ENCODE measurements around the gene ZNF536.
"Not testable (repeated sequence)": the region's sequence is repeated elsewhere in the genome, so short reads cannot be mapped to it uniquely, and the experiment has no call there.

ZNF536 gene

DNA sequence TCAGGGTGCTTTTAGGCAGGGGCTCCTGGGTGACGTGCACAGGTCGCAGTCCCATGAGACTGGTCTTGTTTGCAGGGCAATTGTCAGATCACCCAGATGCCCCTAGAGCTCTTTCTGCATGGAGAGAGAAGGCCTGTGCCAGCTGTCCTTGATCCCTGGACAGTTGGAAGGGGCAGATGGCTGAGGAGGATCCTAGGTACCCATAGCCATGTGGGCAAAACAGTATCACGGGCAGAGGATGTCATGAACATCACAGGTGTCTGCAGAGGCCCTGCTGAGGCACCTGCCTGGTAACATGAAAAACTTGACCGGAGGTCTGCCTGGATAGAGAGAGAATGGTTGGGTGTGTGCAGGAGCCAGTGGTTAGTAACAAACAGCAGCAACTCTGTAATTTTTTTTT is 99.3 kb downstream of the ZNF536 start:
- in situ Hi-C loops (cut with MboI; ENCODE audit: low sequenced_read_pairs), result no loop called here

DNA sequence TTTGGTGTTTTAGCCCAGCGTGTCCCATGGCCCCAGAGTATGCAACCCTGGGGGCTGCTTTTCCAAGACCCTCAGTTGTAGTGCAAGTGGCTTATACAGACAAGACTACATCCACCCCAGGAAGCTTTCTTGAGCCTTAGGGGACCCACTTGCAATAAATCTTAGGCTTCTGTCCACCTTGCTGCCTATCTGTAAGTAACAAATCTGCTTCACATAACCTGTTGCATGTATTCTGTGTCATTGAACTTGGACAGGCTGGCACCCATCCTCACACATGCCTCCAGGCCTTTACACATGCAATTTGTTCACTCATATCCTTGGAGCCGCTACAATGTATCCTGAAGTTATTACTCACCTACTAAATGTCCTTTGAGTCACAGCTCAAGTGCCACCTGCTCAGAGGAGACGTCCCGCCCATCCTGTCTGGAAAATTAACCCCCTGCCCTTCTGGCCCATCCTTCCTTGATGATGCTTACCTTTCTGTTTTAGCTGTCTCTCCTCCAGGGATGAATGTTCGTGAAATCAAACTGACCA is 101.2 kb downstream of the ZNF536 start:
- in situ Hi-C loops (cut with MboI; ENCODE audit: low sequenced_read_pairs), result no loop called here

DNA sequence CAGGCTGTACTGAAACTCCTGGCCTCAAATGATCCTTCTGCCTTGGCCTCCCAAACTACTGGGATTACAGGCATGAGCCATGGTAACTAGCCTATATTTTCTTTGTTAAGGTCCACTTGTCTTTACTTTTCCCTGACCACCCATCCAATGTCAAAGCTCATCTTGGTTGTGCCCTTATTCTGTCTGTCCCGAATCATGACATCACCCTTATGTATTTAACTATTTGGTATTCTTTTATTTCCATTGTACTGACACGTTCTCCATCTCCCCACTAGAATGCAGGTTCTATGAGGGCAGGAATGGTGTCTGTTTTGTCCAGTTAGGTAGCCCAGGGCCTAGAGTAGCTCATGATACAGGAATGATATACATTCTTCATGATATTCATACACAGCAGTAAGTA is 104.8 kb downstream of the ZNF536 start:
- in situ Hi-C loops (cut with MboI; ENCODE audit: low sequenced_read_pairs), result no loop called here

DNA sequence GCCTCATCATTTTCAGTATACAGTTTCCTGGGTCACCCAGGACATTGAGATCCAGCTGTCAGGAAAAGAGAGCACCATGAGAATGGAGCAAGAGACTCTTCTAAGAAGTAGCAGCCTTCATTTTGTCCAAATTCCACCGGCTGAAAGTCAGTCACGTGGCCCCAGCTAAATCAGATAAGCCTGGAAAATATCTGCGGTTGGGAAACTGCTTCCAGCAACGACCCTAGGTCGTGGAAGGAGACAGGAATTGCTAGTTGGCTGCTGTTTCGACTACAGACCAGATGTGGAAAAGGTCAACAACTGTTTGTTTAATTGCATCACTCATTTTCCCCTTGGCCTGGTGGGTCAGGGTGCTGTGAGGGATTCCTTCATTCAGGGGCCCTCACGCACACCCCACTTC is 107.0 kb downstream of the ZNF536 start:
- in situ Hi-C loops (cut with MboI; ENCODE audit: low sequenced_read_pairs), result no loop called here

DNA sequence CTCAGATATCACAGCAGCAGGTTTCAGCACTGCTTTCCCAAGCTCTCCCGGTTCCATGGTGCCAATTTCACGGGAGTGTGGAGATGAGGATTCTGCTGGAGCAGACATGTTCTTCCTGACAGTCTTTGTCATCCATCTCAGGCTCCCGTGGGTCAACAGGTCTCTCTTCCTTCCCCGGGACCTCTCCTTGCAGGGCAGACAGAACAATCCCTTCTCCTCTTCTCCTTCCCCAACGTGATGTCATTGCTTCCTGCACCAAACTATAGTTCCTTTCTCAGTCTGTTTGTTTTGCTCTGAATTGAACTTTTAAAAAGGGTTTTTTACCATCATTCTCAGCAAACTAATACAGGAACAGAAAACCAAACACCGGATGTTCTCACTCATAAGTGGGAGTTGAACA is 107.9 kb downstream of the ZNF536 start:
- in situ Hi-C loops (cut with MboI; ENCODE audit: low sequenced_read_pairs), result no loop called here

DNA sequence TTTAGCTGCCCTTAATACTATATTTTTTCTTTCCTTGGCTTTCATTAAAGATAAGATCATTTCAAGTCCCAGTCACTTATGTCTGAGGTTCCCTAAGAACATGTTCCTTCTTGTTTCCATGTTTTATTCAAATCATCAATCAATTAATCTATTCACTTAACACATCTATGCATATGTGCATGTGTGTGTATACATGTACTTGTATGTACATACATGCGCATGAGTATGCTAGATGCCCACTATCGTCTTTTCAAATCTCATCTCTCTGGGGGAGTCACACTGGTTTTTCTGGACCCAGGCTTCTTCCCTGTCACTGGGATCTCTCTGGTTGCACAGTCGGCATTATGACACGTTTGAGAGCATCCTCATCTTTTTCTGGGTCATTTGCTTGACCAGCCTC is 108.9 kb downstream of the ZNF536 start:
- in situ Hi-C loops (cut with MboI; ENCODE audit: low sequenced_read_pairs), result no loop called here

- in situ Hi-C loops (cut with MboI; ENCODE audit: low sequenced_read_pairs), result no loop called here
These were observed 109.6 kb downstream of the ZNF536 start for GRCh38 chr19:30481823-30482222.

GRCh38 chr19:30482956-30483355 is 110.8 kb downstream of the ZNF536 start:
- in situ Hi-C loops (cut with MboI; ENCODE audit: low sequenced_read_pairs), result no loop called here

DNA sequence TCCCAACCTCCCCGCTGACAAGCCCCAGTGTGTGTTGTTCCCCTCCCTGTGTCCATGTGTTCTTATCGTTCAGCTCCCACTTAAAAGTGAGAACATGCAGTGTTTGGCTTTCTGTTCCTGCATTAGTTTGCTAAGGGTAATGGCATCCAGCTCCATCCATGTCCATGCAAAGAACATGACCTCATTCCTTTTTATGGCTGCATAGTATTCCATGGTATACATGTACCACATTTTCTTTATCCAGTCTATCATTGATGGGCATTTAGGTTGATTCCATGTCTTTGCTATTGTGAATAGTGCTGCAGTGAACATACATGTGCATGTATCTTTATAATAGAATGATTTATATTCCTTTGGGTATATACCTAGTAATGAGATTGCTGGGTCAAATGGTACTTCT is 114.1 kb downstream of the ZNF536 start:
- in situ Hi-C loops (cut with MboI; ENCODE audit: low sequenced_read_pairs), result not testable (repeated sequence)

DNA sequence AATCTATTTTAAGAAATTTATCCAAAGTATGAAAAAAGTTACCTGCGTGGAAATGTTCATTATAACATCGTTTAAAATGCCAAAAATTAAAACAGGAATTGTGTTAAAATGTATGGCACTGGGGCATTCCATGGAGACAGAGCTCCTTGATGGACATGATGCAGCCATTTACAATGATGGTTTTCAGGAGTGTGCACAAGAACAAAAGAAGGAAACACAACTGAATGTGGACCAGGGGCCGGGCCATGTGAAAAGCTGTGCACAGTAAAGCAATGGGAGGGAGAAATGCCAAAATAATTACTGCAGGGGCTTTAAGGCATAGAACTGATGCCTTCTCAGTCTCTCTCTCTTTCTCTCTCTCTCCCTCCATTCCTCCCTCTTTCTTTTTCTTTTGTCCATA is 115.0 kb downstream of the ZNF536 start:
- in situ Hi-C loops (cut with MboI; ENCODE audit: low sequenced_read_pairs), result no loop called here

DNA sequence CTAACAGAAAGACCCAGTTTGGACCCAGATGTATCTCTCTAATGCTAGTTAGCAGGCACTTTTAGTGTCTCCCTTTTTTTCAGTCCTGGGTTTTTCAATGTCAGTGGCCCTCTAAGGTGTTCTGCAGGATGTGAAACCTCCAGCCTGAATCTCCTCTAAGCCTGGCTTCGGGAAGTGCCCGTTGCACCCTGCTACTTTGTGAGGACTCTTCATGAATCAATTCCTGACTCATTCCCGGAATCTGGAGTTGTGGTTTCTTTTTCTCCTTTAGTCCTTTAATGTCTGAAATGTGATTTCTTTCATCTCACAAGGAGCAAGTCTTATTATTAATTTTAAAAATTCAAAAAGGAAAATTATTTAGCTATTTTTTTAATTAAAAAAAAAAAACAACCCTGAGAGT is 116.0 kb downstream of the ZNF536 start:
- in situ Hi-C loops (cut with MboI; ENCODE audit: low sequenced_read_pairs), result no loop called here

DNA sequence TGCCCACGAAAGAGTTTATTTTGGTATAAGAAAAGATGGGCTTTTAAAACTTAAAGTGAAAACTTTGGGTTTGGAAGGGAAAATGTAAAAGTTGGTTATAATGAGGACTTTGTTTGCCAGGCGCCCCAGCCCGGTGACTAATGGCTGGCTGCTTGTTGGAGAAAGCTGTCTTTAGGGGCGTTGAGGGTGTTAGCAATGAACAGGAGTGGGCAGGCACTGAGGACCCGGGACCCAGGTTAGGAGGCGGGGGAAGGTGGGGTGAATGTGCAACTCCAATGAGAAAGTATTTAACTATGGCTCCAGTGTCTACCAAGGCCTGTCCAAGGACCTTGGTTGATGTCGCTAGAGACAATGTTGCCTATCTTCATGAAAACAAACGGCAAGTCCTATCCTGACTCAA is 118.6 kb downstream of the ZNF536 start:
- in situ Hi-C loops (cut with MboI; ENCODE audit: low sequenced_read_pairs), result no loop called here

DNA sequence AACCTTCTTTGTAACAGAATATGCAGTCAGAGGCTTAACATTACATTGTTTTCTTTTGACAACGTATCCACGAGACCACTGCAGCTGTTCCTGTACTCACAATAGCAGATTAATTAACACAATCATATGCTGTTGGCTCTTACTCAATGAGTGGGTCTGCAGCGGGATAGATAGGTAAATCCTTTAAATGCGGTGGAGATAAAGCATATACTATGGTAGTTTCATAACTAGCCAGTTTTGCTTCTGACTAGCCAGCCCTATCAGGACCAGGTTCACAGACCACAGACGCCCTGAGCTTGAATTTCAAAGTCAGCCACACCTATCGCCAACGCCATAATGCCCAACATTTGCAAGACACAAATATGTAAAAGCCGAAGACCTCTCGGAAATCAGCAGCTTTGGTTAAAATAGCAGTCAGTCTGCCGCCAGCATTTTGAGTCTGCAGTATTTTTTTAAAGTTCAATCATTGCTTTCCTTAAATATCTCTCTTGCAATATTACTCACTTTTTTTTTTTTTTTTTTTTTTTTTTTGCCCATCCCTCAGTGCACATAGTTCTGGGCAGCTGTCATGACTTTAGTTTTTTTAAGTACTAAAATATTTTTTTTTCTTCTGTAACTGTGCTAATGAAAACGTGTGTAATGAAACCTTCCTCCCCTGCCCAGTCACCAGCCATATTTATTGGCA is 120.5 kb downstream of the ZNF536 start:
- in situ Hi-C loops (cut with MboI; ENCODE audit: low sequenced_read_pairs), result no loop called here

DNA sequence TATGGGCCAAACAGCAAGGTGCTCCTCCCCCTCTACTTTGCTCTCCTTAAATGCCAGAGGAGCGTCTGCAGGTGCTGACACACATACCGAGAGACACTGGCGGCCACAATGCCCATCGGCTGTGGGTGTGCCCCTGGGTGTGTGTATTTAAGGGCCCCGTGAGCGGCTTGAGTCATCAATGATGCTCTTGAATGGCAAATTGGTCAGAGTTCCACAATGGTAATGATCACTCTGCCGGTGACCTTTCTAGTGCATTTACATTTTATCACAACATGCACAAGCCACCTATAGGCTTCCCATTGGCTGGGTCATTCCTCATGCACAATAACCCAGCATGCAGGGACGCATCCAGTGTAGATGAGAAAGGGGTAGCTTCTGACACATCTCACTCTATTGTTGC is 124.8 kb downstream of the ZNF536 start:
- in situ Hi-C loops (cut with MboI; ENCODE audit: low sequenced_read_pairs), result no loop called here

- in situ Hi-C loops (cut with MboI; ENCODE audit: low sequenced_read_pairs), result not testable (repeated sequence)
These were observed 125.9 kb downstream of the ZNF536 start for GRCh38 chr19:30498085-30498484.

GRCh38 chr19:30498707-30499106 is 126.5 kb downstream of the ZNF536 start:
- in situ Hi-C loops (cut with MboI; ENCODE audit: low sequenced_read_pairs), result no loop called here

DNA sequence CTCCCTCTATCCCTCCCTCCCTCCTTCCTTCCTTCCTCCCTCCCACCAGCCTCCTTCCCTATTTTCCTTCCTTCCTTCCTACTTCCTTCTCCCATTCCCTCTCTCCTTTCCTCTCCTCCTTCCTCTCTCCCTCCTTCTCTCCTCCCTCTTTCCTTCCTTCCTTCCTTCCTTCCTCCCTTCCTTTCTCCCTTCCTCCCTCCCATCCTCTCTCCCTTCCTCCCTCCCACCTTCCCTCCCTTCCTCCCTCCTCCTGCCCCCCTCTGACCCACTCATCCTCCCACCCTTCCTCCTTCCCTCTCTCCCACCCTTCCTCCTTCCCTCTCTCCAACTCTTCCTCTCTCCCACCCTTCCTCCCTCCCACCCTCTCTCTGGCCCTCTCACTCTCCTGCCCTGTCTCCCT is 132.1 kb downstream of the ZNF536 start:
- in situ Hi-C loops (cut with MboI; ENCODE audit: low sequenced_read_pairs), result no loop called here

DNA sequence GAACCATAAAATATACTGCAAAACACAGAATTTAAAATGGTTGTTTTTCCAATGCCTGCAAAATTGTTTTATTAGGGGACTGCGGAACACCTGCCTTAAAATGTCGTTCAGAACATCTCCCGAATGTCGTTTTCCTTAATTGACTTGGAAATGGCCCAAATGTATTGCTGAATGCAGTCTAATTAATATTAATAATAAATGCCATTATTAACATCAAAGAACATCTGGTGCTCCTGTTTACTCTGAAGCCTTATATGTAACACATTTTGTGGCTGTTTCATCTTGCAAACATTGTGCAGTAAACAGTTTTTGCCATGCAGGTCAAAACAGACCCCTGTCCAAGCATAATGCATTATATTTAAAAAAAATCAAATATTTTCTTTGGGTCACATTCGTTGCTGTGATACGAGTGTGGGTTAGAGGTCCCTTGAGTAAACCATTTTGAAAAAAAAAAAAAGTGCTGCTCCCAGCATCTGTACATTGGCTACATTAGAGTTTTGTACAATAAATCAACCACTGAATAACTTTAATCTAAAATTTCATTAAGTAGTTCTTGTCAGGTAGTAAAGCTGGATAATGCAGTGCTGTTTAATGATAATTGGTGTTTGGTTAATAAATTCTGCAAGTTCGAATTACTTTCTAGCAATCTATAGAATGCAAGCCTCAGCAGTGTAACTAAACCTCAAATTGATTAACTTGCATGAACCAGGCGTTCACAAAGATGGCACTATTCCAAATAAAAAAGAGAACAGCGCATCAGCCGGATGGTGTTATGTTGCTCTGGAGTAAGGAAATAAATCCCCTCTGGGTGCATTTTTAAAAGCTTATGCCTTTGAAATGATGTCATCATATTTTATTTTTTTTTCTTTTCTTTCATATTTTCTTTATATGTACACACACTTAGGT is 140.2 kb downstream of the ZNF536 start:
- in situ Hi-C loops (cut with MboI; ENCODE audit: low sequenced_read_pairs), result no loop called here

- in situ Hi-C loops (cut with MboI; ENCODE audit: low sequenced_read_pairs), result no loop called here
These were observed 140.9 kb downstream of the ZNF536 start for GRCh38 chr19:30513082-30513411.

DNA sequence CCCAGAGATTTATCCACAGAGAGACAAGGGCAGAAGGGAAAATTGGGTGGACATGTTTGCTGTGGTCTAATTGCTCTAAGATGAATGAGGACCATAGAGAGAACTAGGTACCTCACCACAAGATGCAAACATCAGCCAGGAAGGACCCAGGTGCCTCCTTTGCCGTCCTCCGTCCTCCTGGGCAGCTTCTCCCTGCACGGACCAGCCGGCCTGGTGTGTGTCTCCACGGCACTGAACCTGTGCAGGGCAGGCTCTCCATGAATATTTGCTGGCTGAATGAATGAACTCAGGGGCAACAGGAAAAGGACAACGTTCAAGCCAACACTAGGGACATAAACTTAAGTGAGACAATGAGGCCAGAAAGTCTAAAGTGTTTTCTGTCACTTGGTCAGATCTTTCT is 143.9 kb downstream of the ZNF536 start:
- in situ Hi-C loops (cut with MboI; ENCODE audit: low sequenced_read_pairs), result no loop called here

DNA sequence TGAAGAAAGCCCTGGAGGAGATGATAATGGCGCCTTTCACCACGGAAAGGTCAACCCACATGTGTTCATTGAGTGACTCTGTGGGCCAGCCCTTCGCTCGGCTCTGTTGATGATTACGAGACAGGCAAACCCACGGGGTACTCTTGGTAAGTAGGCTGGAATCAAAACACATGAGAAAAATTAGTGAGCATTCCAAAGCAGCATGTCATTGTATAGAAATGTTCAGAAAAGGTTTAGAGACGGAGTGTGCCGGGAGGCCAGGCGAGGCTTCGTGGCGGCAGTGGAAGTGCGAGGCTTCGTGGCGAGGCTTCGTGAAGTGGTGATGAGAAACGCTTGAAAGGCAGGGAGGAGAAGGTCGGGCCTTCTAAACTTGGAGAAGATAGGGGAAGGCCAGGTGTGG is 144.3 kb downstream of the ZNF536 start:
- in situ Hi-C loops (cut with MboI; ENCODE audit: low sequenced_read_pairs), result no loop called here

DNA sequence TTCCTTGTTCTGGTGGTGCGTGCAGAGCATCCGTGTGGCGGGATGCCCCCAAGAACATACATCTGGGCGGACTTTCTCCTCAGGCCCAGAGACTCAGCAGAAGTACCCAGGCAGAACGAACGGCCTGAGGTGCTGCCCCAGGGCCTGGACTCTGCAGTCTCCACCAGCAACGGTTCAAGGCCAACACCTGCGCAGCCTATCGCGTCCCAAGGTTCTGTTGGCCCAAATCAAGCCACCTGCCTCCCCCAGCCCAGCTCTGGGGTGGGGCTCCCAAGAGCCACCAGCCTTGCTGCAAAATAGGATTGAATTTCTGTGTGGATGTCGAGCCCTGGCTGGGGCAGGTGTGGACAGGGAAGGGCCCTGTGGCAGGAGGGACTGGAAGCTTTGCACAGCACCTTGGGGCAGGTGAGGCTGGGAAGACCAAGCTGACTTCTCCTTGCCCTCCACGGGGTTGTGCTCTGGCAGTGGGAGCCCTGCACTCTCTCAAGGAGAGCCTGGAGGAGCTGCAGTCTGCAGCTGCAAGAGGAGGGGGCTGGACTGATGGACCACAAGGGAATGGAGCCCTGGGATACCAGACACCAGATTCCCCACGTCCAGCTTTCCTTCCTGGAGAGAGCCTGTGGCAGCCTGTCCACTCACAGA is 146.9 kb downstream of the ZNF536 start:
- in situ Hi-C loops (cut with MboI; ENCODE audit: low sequenced_read_pairs), result no loop called here

Measured in hTERT RPE-1 (cell line).